ENCODE measurements around the gene BID. TPM values are rescaled to one million over a fixed set of nuclear protein-coding genes. Genes with fewer than 3 reads are reported as not detected.

Gene BID
- total and polyA plus RNA-seq, 10 of the 15 experiments (the other 5 are each of a cell fraction or from before 2014, with no cell fraction given), result 7.9 to 241 (median 136) TPM

DNA sequence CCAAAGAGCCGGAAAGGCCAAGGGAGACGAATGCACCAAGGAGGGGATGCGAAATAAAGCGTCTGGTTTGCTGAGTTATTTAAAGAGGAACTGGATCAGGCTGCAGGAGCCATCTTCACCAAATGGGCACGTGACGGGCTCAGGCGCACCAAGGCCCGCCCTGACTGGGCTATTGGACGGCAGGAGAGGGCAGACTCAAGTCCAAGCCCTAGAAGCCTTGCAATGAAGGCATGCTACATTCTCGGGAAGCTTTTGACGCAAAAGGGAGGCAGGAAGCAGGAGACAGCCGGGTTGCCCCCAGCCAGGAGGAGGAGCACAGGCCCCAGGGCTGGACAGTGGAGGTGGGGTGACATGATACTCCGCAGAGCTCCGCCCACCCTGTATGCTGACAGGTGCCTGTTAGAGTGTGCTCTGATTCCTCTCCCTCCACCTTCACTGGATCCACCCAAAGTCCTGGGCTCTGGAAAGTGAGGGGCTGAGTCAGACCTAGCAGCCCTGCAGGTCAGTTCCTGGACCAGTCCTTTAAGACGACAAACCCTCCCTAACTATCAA lies 41.5 kb upstream of the BID start:
- Histone ChIP-seq H3K4me1 (ENCODE audit: control insufficient read depth, insufficient read depth, low read length) (no peaks in the 10 kb centered on the region), H4K20me1 (ENCODE audit: control insufficient read depth, insufficient read depth) (no peaks in the 10 kb centered on the region), H3K4me3 (no peak overlapping the region), H3K79me2 (ENCODE audit: control insufficient read depth, insufficient read depth, low read length) (no peaks in the 10 kb centered on the region), H2AFZ (ENCODE audit: control insufficient read depth, low read depth, low read length) (no peak overlapping the region), H3K4me2 (ENCODE audit: control insufficient read depth, insufficient read depth) (no peak overlapping the region), H3K27ac (ENCODE audit: control insufficient read depth, insufficient read depth) (no peak overlapping the region), H3K36me3 (ENCODE audit: control insufficient read depth in 2 of 2, insufficient read depth in 2 of 2, low read length in 1 of 2) (peaks cover 6 to 26% of the 10 kb centered on the region in 2 experiments), H3K27me3 (replicated peaks in 1 of 2; ENCODE audit: control insufficient read depth in 2 of 2, insufficient read depth in 2 of 2, low read length in 1 of 2) (no peaks in the 10 kb centered on the region), H3K9ac (ENCODE audit: control insufficient read depth, insufficient read depth, low read length) (no peak overlapping the region), H3K9me3 (replicated peaks; ENCODE audit: control insufficient read depth, insufficient read depth, low read length) (no peaks in the 10 kb centered on the region)
- ChIA-PET SMC1A (ENCODE audit: uncharacterized antibody, unreplicated experiment) (no interaction called here), RAD21 (ENCODE audit: unreplicated experiment) (no interaction called here), POLR2A (no interaction called here), CTCF (no interaction called here)
- TF ChIP-seq SMARCA5 (IDR thresholded peaks at IDR 0.05) (no peak), ATF7 (IDR thresholded peaks at IDR 0.05; ENCODE audit: low read depth) (no peak)
- no peak for FAIRE-seq
- intact Hi-C loops (cut with micrococcal nuclease; ENCODE audit: unreplicated experiment), result no loop called here
- BruUV-seq (replicated peaks), result no TSS peak
- in situ Hi-C loops (cut with MboI), result no loop called here
- no peak for ATAC-seq
- 75% methylated on average over 15 of the region's 15 CpGs for WGBS (ENCODE audit: insufficient coverage, insufficient replicate concordance, low lambda C conversion rate, missing lambda C conversion rate)
- no peak for DNase-seq (ENCODE audit: low read depth, low spot score)

DNA sequence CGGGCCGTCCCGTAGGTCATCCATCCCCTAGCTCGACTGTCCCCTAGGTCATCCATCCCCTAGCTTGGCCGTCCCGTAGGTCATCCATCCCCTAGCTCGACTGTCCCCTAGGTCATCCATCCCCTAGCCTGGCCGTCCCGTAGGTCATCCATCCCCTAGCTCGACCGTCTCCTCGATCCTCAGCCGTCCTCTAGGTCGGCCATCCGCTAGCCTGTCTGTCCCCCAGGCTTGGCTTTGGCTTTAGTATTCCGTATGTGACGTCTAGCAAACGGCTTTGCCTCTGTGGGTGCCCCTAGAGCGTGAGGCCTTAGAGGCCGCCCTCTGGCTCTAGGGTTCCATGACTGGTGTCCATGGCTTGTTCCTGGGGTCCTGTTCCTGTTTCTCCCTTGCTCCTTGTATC lies 40.6 kb upstream of the BID start:
- Histone ChIP-seq H3K4me1 (ENCODE audit: control insufficient read depth, insufficient read depth, low read length) (no peaks in the 10 kb centered on the region), H3K36me3 (ENCODE audit: control insufficient read depth in 2 of 2, insufficient read depth in 2 of 2, low read length in 1 of 2) (peaks cover 6 to 32% of the 10 kb centered on the region in 2 experiments), H3K9me3 (replicated peaks; ENCODE audit: control insufficient read depth, insufficient read depth, low read length) (no peaks in the 10 kb centered on the region), H4K20me1 (ENCODE audit: control insufficient read depth, insufficient read depth) (no peaks in the 10 kb centered on the region), H3K79me2 (ENCODE audit: control insufficient read depth, insufficient read depth, low read length) (no peaks in the 10 kb centered on the region), H3K9ac (ENCODE audit: control insufficient read depth, insufficient read depth, low read length) (no peak overlapping the region), H3K27ac (ENCODE audit: control insufficient read depth, insufficient read depth) (no peak overlapping the region), H3K4me3 (no peak overlapping the region), H2AFZ (ENCODE audit: control insufficient read depth, low read depth, low read length) (no peak overlapping the region), H3K4me2 (ENCODE audit: control insufficient read depth, insufficient read depth) (no peak overlapping the region), H3K27me3 (replicated peaks in 1 of 2; ENCODE audit: control insufficient read depth in 2 of 2, insufficient read depth in 2 of 2, low read length in 1 of 2) (no peaks in the 10 kb centered on the region)
- in situ Hi-C loops (cut with MboI) (no loop called here), intact Hi-C loops (cut with micrococcal nuclease; ENCODE audit: unreplicated experiment) (no loop called here)
- POLR2A ChIA-PET, result no interaction called here
- BruUV-seq (replicated peaks), result no TSS peak
- 74% methylated on average over 17 of the region's 20 CpGs for WGBS (ENCODE audit: insufficient coverage, insufficient replicate concordance, low lambda C conversion rate, missing lambda C conversion rate)
- CTCF ChIA-PET, result no interaction called here
- ATAC-seq, result no peak
- no peak for DNase-seq (ENCODE audit: low read depth, low spot score)
- SMC1A ChIA-PET (ENCODE audit: uncharacterized antibody, unreplicated experiment), result no interaction called here
- no peak for FAIRE-seq
- RAD21 ChIA-PET (ENCODE audit: unreplicated experiment), result no interaction called here
- no peak for TF ChIP-seq SPI1 (IDR thresholded peaks at IDR 0.05; ENCODE audit: borderline replicate concordance, insufficient read depth, low read depth, low read length)
- no peak for TF ChIP-seq FOXM1 (IDR thresholded peaks at IDR 0.05; ENCODE audit: low read depth, low read length)
- no peak for TF ChIP-seq ETV6 (conservative IDR thresholded peaks at IDR 0.05 in 1 of 2, IDR thresholded peaks at IDR 0.05 in 1 of 2; ENCODE audit: borderline replicate concordance in 1 of 2, low read depth in 1 of 2)
- TF ChIP-seq YBX1 (IDR thresholded peaks at IDR 0.05), result no peak
- TF ChIP-seq, protein P1, sequence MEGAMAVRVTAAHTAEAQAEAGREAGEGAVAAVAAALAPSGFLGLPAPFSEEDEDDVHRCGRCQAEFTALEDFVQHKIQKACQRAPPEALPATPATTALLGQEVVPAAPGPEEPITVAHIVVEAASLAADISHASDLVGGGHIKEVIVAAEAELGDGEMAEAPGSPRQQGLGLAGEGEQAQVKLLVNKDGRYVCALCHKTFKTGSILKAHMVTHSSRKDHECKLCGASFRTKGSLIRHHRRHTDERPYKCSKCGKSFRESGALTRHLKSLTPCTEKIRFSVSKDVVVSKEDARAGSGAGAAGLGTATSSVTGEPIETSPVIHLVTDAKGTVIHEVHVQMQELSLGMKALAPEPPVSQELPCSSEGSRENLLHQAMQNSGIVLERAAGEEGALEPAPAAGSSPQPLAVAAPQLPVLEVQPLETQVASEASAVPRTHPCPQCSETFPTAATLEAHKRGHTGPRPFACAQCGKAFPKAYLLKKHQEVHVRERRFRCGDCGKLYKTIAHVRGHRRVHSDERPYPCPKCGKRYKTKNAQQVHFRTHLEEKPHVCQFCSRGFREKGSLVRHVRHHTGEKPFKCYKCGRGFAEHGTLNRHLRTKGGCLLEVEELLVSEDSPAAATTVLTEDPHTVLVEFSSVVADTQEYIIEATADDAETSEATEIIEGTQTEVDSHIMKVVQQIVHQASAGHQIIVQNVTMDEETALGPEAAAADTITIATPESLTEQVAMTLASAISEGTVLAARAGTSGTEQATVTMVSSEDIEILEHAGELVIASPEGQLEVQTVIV (IDR thresholded peaks at IDR 0.05; ENCODE audit: borderline replicate concordance, partially characterized antibody), result no peak
- no peak for TF ChIP-seq ZNF274 (IDR thresholded peaks at IDR 0.05; ENCODE audit: insufficient read depth, insufficient read length)
- no peak for TF ChIP-seq CREM (IDR thresholded peaks at IDR 0.05; ENCODE audit: low read depth)
- TF ChIP-seq GATAD2B (conservative IDR thresholded peaks at IDR 0.05; ENCODE audit: low read depth), result no peak
- TF ChIP-seq SRF (IDR thresholded peaks at IDR 0.05; ENCODE audit: low read depth in 2 of 2, low read length in 2 of 2), result no peak
- no peak for TF ChIP-seq ASH2L (IDR thresholded peaks at IDR 0.05; ENCODE audit: borderline replicate concordance, low read depth)
- TF ChIP-seq, protein P2, sequence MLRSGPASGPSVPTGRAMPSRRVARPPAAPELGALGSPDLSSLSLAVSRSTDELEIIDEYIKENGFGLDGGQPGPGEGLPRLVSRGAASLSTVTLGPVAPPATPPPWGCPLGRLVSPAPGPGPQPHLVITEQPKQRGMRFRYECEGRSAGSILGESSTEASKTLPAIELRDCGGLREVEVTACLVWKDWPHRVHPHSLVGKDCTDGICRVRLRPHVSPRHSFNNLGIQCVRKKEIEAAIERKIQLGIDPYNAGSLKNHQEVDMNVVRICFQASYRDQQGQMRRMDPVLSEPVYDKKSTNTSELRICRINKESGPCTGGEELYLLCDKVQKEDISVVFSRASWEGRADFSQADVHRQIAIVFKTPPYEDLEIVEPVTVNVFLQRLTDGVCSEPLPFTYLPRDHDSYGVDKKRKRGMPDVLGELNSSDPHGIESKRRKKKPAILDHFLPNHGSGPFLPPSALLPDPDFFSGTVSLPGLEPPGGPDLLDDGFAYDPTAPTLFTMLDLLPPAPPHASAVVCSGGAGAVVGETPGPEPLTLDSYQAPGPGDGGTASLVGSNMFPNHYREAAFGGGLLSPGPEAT (IDR thresholded peaks at IDR 0.05; ENCODE audit: low read depth), result no peak
- no peak for TF ChIP-seq ZNF207 (IDR thresholded peaks at IDR 0.05; ENCODE audit: borderline replicate concordance)
- no peak for TF ChIP-seq MEF2B (IDR thresholded peaks at IDR 0.05; ENCODE audit: partially characterized antibody, poor library complexity, severe bottlenecking)

Data from GM12878 (cell line).